ENCODE data around the gene ATP2A1.
"Not testable (repeated sequence)": the region's sequence is repeated elsewhere in the genome, so short reads cannot be mapped to it uniquely, and the experiment has no call there.

ATP2A1 gene

GRCh38 chr16:28910086-28911031 lies 32.1 kb downstream of the ATP2A1 start:
- no peak for DNase-seq (ENCODE audit: low read depth)

GRCh38 chr16:28912558-28912957 lies 34.3 kb downstream of the ATP2A1 start:
- no peak for DNase-seq (ENCODE audit: low read depth)

DNA sequence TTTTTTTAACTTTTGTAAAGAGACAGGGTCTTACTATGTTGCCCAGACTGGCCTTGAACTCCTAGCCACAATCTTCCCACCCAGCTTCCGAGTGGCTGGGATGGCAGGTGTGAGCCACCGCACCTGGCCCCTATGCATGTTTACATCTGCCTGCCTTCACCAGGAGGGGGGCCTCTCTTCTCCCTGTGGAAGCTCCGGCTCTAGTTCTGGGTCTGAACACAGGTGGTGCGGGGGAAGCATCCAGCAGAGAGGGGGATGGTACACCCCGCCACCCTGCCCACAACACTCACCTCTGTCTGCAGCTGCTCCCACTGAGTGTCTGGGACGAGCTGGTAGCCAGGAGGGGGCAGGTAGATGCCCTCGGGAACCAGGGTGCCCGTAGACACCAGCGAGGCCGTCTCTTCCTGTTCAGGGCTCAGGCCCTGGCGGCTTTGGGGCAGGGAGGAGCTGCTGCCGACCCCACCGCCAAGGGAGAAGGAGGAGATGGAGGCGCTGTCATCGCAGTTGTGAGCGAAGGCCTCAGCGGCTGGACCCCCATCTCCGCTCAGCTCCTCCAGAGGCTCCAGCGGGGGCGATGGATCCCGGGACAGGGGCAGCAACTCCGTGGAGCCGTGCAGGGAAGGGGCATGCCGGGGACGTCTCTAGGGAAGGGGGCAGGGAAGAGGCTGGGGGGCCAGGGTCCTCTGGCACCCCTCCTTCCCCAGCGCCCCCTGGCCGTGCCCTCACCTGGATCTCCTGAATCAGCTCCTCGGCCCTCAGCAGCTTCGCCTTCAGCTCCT lies 35.8 kb downstream of the ATP2A1 start:
- DNase-seq (ENCODE audit: low read depth), result no peak

DNA sequence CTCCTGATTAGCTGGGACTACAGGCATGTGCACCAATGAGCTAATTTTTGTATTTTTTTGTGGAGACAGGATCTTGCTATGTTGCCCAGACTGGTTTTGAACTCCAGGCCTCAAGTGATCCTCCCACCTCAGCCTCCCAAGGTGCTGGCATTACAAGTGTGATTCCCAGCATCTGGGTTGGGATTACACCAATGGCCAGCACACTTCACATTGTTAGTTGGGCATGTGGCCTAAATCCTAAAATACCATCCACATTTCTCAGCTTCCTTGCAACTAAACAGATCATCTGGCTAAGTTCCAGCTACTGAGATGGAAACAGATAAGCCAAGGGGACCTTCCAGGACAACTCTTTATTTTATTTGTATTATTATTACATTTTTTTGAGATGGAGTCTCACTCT lies 36.9 kb downstream of the ATP2A1 start:
- DNase-seq (ENCODE audit: low read depth), result no peak

GRCh38 chr16:28917095-28917494 lies 38.8 kb downstream of the ATP2A1 start:
- DNase-seq (ENCODE audit: low read depth), result no peak

DNA sequence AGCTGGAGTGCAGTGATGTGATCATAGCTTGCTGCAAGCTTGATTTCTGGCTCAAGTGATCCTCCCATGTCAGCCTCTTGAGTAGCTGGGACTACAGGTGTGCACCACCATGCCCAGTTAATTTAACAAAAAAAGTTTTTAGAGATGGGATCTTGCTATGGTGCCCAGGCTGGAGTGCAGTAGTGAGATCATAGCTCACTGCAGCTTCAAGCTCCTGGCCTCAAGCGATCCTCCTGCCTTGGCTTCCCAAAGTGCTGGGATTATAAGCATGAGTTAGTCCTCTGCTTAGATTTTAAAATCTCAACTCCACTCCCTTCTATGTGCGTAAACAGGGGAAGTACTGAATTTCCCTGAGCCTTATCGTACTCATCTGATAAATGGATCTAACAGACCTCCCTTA lies 40.4 kb downstream of the ATP2A1 start:
- no peak for DNase-seq (ENCODE audit: low read depth)

- no peak for DNase-seq (ENCODE audit: low read depth)
Observed at GRCh38 chr16:28923231-28923587, 44.9 kb downstream of the ATP2A1 start.

GRCh38 chr16:28923652-28924398 lies 45.5 kb downstream of the ATP2A1 start:
- no peak for DNase-seq (ENCODE audit: low read depth)

DNA sequence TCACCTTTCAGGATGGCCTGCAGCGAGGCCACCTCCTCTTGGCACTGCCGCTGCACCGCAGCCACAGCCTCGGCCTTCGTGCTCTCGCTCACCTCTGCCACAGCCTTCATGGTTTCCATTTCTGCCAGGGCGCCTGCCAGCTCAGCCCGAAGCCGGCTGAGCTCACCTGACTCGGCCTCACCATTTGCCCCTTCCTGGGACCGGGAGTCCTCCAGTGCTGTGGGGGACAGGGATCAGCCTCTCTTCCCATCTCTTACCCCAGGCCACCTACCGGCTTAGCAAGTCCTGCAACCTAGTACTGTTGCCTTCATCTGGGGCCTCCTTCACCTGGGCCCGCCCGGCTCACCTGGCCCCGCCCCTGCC lies 46.1 kb downstream of the ATP2A1 start:
- DNase-seq (ENCODE audit: low read depth), result no peak

DNA sequence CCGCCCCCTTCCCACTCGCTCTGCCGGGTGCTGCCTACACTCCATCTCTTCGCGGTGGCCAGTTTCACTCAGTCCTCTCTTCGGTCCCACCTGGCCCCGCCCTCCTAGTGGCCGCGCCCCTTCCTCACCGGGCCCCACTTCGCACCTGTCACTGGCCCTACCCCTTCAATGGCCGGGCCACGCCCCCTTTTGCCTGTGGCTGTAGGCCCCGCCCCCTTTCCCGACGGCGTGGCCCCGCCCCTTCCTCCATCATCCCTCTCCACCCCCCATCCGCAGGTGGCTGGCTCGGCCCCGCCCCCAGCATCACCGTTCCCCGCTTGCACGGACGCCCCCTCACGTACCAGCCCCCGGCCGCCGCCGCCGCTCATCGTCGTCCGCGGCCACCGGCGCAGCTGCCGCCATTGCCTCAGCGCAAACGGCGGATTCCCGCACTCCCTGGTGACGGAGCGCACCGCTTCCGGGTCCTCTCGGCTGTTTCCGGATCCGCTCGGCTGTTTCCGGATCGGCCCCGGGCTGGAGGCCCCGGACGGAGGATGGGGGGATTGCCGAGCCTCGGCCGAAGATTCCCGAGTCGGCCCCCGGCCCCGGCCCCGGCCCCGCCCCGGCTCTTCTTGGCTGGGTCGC lies 46.6 kb downstream of the ATP2A1 start, which contains the start of gene RABEP2:
TSS of gene RABEP2 (minus strand) at position 477 of the 624 bp plus-strand sequence. CDS start at position 402, 75 bp downstream.
- DNase-seq (ENCODE audit: low read depth), result peak; percentile 91

- peak; percentile 69 for DNase-seq (ENCODE audit: low read depth)
Observed at GRCh38 chr16:28925386-28926228, 47.3 kb downstream of the ATP2A1 start.

DNA sequence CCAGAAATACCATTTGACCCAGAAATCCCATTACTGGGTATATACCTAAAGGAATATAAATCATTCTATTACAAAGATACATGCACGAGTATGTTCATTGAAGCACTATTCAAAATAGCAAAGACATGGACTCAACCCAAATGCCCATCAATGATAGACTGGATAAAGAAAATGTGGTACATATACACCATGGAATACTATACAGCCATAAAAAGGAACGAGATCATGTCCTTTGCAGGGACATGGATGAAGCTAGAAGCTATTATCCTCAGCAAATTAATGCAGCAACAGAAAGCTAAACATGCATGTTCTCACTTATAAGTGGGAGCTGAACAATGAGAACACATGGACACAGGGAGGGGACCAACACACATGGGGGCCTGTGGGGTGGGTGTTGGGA lies 48.0 kb downstream of the ATP2A1 start:
- DNase-seq (ENCODE audit: low read depth), result not testable (repeated sequence)

DNA sequence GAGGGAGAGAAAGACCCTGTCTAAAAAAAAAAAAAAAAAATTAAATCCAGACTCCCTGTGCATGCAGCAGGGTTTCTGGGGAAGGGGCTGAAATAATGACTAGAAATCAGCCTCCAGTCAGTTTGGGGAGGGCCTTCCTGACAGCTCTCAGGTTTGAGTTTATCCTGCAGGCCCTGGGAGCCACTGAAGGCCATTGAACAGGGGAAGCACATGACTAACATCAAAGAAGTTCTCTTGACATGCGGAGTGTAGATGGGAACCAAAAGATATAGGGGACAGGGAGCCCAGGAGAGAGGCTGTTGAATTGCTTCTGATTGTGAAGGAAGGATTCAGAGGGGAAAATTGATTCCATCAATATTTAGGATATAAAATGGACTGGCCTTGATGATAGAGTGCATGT lies 49.5 kb downstream of the ATP2A1 start:
- no peak for DNase-seq (ENCODE audit: low read depth)

- no peak for DNase-seq (ENCODE audit: low read depth)
Observed at GRCh38 chr16:28930203-28930602, 51.9 kb downstream of the ATP2A1 start.

- DNase-seq (ENCODE audit: low read depth), result no peak
Observed at GRCh38 chr16:28930652-28931051, 52.4 kb downstream of the ATP2A1 start.

DNA sequence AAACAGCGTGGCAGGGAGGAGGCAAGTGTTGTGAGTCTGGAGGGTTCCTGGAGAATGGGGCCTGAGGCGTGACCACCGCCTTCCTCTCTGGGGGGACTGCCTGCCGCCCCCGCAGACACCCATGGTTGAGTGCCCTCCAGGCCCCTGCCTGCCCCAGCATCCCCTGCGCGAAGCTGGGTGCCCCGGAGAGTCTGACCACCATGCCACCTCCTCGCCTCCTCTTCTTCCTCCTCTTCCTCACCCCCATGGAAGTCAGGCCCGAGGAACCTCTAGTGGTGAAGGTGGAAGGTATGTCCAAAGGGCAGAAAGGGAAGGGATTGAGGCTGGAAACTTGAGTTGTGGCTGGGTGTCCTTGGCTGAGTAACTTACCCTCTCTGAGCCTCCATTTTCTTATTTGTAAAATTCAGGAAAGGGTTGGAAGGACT lies 53.5 kb downstream of the ATP2A1 start, which contains the start of gene CD19:
TSS of gene CD19 (plus strand) at position 171 of the 425 bp plus-strand sequence. CDS start at position 201, 30 bp downstream.
- DNase-seq (ENCODE audit: low read depth), result no peak

DNA sequence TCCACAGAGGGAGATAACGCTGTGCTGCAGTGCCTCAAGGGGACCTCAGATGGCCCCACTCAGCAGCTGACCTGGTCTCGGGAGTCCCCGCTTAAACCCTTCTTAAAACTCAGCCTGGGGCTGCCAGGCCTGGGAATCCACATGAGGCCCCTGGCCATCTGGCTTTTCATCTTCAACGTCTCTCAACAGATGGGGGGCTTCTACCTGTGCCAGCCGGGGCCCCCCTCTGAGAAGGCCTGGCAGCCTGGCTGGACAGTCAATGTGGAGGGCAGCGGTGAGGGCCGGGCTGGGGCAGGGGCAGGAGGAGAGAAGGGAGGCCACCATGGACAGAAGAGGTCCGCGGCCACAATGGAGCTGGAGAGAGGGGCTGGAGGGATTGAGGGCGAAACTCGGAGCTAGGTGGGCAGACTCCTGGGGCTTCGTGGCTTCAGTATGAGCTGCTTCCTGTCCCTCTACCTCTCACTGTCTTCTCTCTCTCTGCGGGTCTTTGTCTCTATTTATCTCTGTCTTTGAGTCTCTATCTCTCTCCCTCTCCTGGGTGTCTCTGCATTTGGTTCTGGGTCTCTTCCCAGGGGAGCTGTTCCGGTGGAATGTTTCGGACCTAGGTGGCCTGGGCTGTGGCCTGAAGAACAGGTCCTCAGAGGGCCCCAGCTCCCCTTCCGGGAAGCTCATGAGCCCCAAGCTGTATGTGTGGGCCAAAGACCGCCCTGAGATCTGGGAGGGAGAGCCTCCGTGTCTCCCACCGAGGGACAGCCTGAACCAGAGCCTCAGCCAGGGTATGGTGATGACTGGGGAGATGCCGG lies 54.3 kb downstream of the ATP2A1 start:
- DNase-seq (ENCODE audit: low read depth), result no peak

- no peak for DNase-seq (ENCODE audit: low read depth)
Observed at GRCh38 chr16:28933171-28933570, 54.9 kb downstream of the ATP2A1 start.

DNA sequence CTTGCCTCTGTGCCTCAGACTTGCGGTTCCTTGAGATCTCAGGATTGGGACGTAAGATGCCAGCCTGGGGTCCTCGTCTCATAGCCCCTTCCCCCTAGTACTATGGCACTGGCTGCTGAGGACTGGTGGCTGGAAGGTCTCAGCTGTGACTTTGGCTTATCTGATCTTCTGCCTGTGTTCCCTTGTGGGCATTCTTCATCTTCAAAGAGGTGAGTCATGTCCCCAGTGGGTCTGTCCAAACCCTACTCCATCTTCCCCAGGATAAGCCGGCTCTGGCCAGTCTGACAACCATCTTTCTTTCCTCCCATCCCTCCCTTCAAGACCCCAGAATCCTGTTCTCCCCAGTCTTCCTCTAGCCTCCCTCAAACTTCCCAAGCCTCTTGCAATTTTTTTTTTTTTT lies 57.1 kb downstream of the ATP2A1 start:
- no peak for DNase-seq (ENCODE audit: low read depth)
